ENCODE results near the gene ORAI2. TPM values are rescaled to one million over a fixed set of nuclear protein-coding genes. Genes with fewer than 3 reads are reported as not detected.
A peak's percentile ranks its signal among the peaks of the same experiment; 100 is the strongest.

Gene ORAI2
- total and polyA plus RNA-seq, 2 of the 8 experiments (the other 6 are each of a cell fraction or from before 2014, with no cell fraction given) = 20.7 to 35.2 TPM

GRCh38 chr7:102451371-102452054 is 18.1 kb downstream of the ORAI2 start:
- WGBS, 2 experiments (ENCODE audit: extremely low coverage in 1 of 2, insufficient coverage in 1 of 2, insufficient read length in 1 of 2, insufficient replicate concordance in 2 of 2, low coverage in 1 of 2, low lambda C conversion rate in 2 of 2, missing lambda C conversion rate in 1 of 2) = 73% methylated on average over 23 of the region's 23 CpGs; no CpG with 5 or more reads in 1 of the 2 experiments

More at GRCh38 chr7:102451371-102452054, 18.1 kb downstream of the ORAI2 start:
- H3K79me2 ChIP-seq (ENCODE audit: control insufficient read depth in 1 of 2, insufficient read depth in 2 of 2, low read length in 2 of 2) = no peaks in the 10 kb centered on the region
- ChIA-PET CTCF (ENCODE audit: partially characterized antibody) (interaction anchor here (1.0 to 4.0 kb wide), 8 partner anchors 13 to 54 kb away, joined by 3 to 22 read pairs (median 5); no protein-coding TSS in a partner anchor), POLR2A (ENCODE audit: partially characterized antibody) (interaction anchor here (0.6 to 3.8 kb wide), 8 partner anchors 7 to 54 kb away, joined by 3 to 25 read pairs (median 5); no protein-coding TSS in a partner anchor)
- TF ChIP-seq RAD21 (IDR thresholded peaks at IDR 0.05 in 1 of 2, conservative IDR thresholded peaks at IDR 0.05 in 1 of 2; ENCODE audit: low read depth in 2 of 2, low read length in 2 of 2) = no peak
- TF ChIP-seq RFX5 (IDR thresholded peaks at IDR 0.05; ENCODE audit: borderline replicate concordance, low read depth, low read length) = no peak
- TF ChIP-seq BCL11A (IDR thresholded peaks at IDR 0.05; ENCODE audit: low read depth in 2 of 2, low read length in 2 of 2) = no peak
- peak; percentile 60; the same call in 1 of the 2 replicates for TF ChIP-seq YY1 (IDR thresholded peaks at IDR 0.05; ENCODE audit: low read depth, low read length)
- TF ChIP-seq PHF8 (conservative IDR thresholded peaks at IDR 0.05; ENCODE audit: low read depth, low read length) = no peak
- no peak for TF ChIP-seq FOSL1 (IDR thresholded peaks at IDR 0.05; ENCODE audit: insufficient read depth, low read depth, low read length)
- no peak overlapping the region for H3K4me3 ChIP-seq (ENCODE audit: extremely low read depth in 1 of 4, insufficient read depth in 2 of 4, low read depth in 3 of 4, low read length in 4 of 4)
- no peak overlapping the region for H2BK15ac ChIP-seq (ENCODE audit: low read length)
- no peak overlapping the region for H3K23ac ChIP-seq (ENCODE audit: insufficient read length)
- H3K4me2 ChIP-seq (ENCODE audit: insufficient read depth in 1 of 2, low read depth in 2 of 2, low read length in 2 of 2) = no peak overlapping the region
- no peak overlapping the region for H3K56ac ChIP-seq (replicated peaks; ENCODE audit: insufficient read length, low read depth, low read length)
- no peaks in the 10 kb centered on the region; a peak in 1 of 7 replicates for H3K27me3 ChIP-seq (replicated peaks in 1 of 4; ENCODE audit: control insufficient read depth in 3 of 4, extremely low read depth in 1 of 4, insufficient read depth in 3 of 4, low read length in 3 of 4)
- H3K14ac ChIP-seq (ENCODE audit: insufficient read length) = no peak overlapping the region
- no peak overlapping the region for H3K27ac ChIP-seq (ENCODE audit: low read depth, low read length)
- peak overlapping the region; percentile 48; the same call in 1 of the 2 replicates for H3K18ac ChIP-seq (ENCODE audit: extremely low read depth, low read length)
- peak overlapping the region; percentile 64 for H4K8ac ChIP-seq (ENCODE audit: extremely low read depth, insufficient read depth, low read length)
- no peaks in the 10 kb centered on the region; the same call in 1 of the 2 replicates for H3K23me2 ChIP-seq (ENCODE audit: low read depth, low read length)
- FAIRE-seq (no peak), DNase-seq (ENCODE audit: low read depth in 1 of 2, low spot score in 2 of 2) (peak in 1 of 2 experiments; percentile 66)
- H2AFZ ChIP-seq (ENCODE audit: low read length) = no peak overlapping the region
- no peak overlapping the region for H2BK120ac ChIP-seq (replicated peaks; ENCODE audit: low read depth, low read length)
- H3K9me3 ChIP-seq (ENCODE audit: insufficient read depth in 2 of 2, low read depth in 1 of 2, low read length in 1 of 2) = no peaks in the 10 kb centered on the region
- H3K4ac ChIP-seq (replicated peaks; ENCODE audit: insufficient read length, low read depth, low read length) = no peak overlapping the region
- peaks cover 0 to under 1% of the 10 kb centered on the region in 2 experiments for H4K20me1 ChIP-seq (replicated peaks in 1 of 2; ENCODE audit: control insufficient read depth in 1 of 2, insufficient read depth in 2 of 2, low read length in 2 of 2)
- peak overlapping the region; percentile 80; the same call in 1 of the 2 replicates for H2BK12ac ChIP-seq (ENCODE audit: low read depth, low read length)
- peak overlapping the region; percentile 89 for H4K91ac ChIP-seq (replicated peaks; ENCODE audit: insufficient read length, low read length)
- no peak overlapping the region for H3K9ac ChIP-seq (replicated peaks in 1 of 4; ENCODE audit: extremely low read depth in 1 of 4, low read depth in 3 of 4, low read length in 3 of 4)
- peaks cover under 1 to 14% (median 5%) of the 10 kb centered on the region in 4 experiments; a peak in 5 of 8 replicates for H3K36me3 ChIP-seq (ENCODE audit: control insufficient read depth in 2 of 4, insufficient read depth in 4 of 4, low read length in 3 of 4)
- H3K4me1 ChIP-seq (replicated peaks in 1 of 4; ENCODE audit: control insufficient read depth in 3 of 4, insufficient read depth in 4 of 4, low read length in 3 of 4) = peaks cover 0 to 3% (median 0%) of the 10 kb centered on the region in 4 experiments; a peak in 2 of 7 replicates
- 0 out of 2 replicates have a peak overlapping the region, but pooled peaks have one; percentile 42 for H2AK5ac ChIP-seq (ENCODE audit: low read depth, low read length)
- H4K5ac ChIP-seq (ENCODE audit: insufficient read length, low read depth, low read length) = no peak overlapping the region
- no peaks in the 10 kb centered on the region for H3K79me1 ChIP-seq (ENCODE audit: low read depth, low read length)
- peak overlapping the region; percentile 75; the same call in 1 of the 2 replicates for H2BK5ac ChIP-seq (ENCODE audit: low read depth, low read length)
- H2BK20ac ChIP-seq (ENCODE audit: low read length) = 0 out of 2 replicates have a peak overlapping the region, but pooled peaks have one; percentile 48
